Lower lobe of right lung (tissue), 2 donors: Measurements from ENCODE around the gene GFPT2. TPM values are rescaled to one million over a fixed set of nuclear protein-coding genes. Genes with fewer than 3 reads are reported as not detected.

ENCODE experiments used
- ATAC-seq, 2 donors: fragments of 200-7000 bp; cut with Tn5 transposase; one replicate each; pipeline ENCODE4 v1.9.1; 2020 to 2022; ENCODE audit warnings: mild to moderate bottlenecking in 2 of 2, moderate library complexity in 2 of 2
- DNase-seq: peaks from one replicate; pipeline ENCODE4 v3.0.0-alpha.2; 2020
- H3K27ac ChIP-seq: fragments of 200-600 bp; one replicate; pipeline ENCODE4 v1.8.0; 2022
- H3K27me3 ChIP-seq: fragments of 200-600 bp; one replicate; pipeline ENCODE4 v1.8.0; 2022; ENCODE audit warnings: low read depth
- H3K36me3 ChIP-seq: fragments of 200-600 bp; one replicate; pipeline ENCODE4 v1.8.0; 2022; ENCODE audit warnings: mild to moderate bottlenecking
- H3K4me1 ChIP-seq: fragments of 200-600 bp; one replicate; pipeline ENCODE4 v1.8.0; 2022
- H3K4me3 ChIP-seq: fragments of 200-600 bp; one replicate; pipeline ENCODE4 v1.8.0; 2022; ENCODE audit warnings: mild to moderate bottlenecking
- H3K9me3 ChIP-seq: fragments of 200-600 bp; one replicate; pipeline ENCODE4 v1.8.0; 2022
- intact Hi-C: fragments of 100-400 bp; cut with DNase I; formaldehyde crosslinking; loops from one replicate; pipeline ENCODE4 v1.11.0; 2022
- total RNA-seq: library from RNA; stranded (reverse); fragmentation: NEBNext Ultra II Directional; extraction: Animal tissue kit (Norgen Biotek cat#: 25700); gene quantifications from one replicate; pipeline ENCODE4 v1.2.1, GENCODE V29; 2021
- TF ChIP-seq, protein P1 (sequence below): fragments of 200-600 bp; IDR thresholded peaks from one replicate; pipeline ENCODE4 v1.8.0; 2022; ENCODE audit warnings: antibody characterized with exemption, mild to moderate bottlenecking
- donor health status: DM: no; HTN: yes; CAD: no; lungs with severe emphysema.

The GFPT2 gene
- total RNA-seq, 1 donor from 2014 or later, result 13.4 TPM

DNA sequence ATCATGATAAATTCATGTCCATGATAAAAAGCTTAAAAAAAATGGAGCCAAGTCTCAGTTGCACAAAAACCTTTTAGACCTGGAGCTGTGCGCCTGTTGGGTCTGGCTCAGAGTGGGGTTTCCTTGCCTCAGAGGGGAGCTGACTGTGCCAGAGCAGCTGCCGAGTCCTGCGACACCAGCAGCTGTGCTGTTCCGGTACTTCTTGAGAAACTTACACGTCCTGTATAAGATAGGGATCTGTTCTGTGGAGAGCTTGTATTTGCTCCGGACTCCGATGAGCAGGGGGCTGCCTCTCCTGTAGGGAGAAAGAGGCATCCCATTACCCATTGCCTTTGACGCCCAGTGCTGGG, 28.6 kb downstream of the GFPT2 start:
- ATAC-seq, result no peak
- Histone ChIP-seq H3K9me3 (no peaks in the 10 kb centered on the region), H3K36me3 (peaks cover 18% of the 10 kb centered on the region), H3K4me3 (no peak overlapping the region), H3K27me3 (no peaks in the 10 kb centered on the region), H3K4me1 (no peaks in the 10 kb centered on the region), H3K27ac (no peak overlapping the region)
- TF ChIP-seq, protein P1, sequence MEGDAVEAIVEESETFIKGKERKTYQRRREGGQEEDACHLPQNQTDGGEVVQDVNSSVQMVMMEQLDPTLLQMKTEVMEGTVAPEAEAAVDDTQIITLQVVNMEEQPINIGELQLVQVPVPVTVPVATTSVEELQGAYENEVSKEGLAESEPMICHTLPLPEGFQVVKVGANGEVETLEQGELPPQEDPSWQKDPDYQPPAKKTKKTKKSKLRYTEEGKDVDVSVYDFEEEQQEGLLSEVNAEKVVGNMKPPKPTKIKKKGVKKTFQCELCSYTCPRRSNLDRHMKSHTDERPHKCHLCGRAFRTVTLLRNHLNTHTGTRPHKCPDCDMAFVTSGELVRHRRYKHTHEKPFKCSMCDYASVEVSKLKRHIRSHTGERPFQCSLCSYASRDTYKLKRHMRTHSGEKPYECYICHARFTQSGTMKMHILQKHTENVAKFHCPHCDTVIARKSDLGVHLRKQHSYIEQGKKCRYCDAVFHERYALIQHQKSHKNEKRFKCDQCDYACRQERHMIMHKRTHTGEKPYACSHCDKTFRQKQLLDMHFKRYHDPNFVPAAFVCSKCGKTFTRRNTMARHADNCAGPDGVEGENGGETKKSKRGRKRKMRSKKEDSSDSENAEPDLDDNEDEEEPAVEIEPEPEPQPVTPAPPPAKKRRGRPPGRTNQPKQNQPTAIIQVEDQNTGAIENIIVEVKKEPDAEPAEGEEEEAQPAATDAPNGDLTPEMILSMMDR, result no peak
- DNase-seq, result no peak
- intact Hi-C loops, result no loop called here

DNA sequence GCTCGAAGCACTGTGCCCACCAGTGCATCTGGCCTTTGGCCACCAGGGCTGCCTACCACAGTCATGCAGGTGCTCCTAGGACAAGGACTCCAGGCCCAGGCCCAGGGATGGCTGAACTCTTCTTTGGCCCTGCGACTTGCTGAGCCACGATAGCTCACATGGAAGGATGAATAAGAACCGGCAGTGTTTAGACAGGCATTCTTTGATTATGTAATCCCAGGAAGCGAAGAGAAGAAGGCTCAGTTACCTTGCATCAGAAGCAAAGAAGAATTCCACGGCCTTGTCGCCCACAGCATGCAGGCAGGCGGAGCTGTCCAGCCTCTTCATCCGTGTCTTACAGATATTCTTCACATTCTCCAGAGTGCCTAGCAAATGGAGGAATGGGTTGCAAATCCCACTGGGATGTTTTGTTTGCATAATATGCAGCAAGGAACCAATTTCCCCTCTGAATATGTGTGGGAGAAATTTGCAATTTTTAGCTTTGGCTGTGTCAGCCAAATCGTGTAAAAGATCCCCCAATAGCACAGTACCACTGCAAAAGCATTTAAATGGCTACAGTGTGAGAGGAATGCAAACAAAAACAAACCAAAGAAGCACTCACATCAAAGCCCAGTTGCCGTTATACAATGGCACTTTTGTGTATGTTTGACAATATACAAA, 29.1 kb downstream of the GFPT2 start:
- intact Hi-C loops, result no loop called here
- ATAC-seq, result no peak
- DNase-seq, result no peak
- Histone ChIP-seq H3K9me3 (no peaks in the 10 kb centered on the region), H3K27me3 (no peaks in the 10 kb centered on the region), H3K4me1 (no peaks in the 10 kb centered on the region), H3K4me3 (no peak overlapping the region), H3K27ac (no peak overlapping the region), H3K36me3 (peaks cover 17% of the 10 kb centered on the region)
- TF ChIP-seq, protein P1, result no peak

DNA sequence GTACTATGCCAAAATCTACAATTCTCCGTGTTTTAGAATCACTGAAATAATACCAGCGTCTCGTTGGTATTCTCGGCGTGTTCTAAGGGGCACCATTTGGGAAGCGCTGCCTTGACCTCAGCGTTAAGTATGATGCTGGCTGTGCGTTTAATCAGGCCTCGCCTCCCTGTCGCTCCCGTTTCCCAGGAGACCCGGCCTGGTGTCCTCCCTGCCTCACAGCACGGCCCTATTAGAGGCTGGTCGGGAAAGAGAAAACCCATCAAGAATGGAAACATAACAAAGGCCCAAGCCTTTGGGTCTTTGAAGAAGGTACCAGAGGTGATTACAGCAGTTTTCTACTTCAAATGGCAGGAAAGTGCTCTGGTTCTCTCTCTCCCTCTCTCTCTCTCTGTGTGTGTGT, 30.0 kb downstream of the GFPT2 start:
- DNase-seq (no peak), ATAC-seq (no peak)
- Histone ChIP-seq H3K4me1 (no peaks in the 10 kb centered on the region), H3K4me3 (no peak overlapping the region), H3K9me3 (no peaks in the 10 kb centered on the region), H3K27ac (no peak overlapping the region), H3K27me3 (no peaks in the 10 kb centered on the region), H3K36me3 (peaks cover 17% of the 10 kb centered on the region)
- intact Hi-C loops, result no loop called here
- TF ChIP-seq, protein P1, result no peak

DNA sequence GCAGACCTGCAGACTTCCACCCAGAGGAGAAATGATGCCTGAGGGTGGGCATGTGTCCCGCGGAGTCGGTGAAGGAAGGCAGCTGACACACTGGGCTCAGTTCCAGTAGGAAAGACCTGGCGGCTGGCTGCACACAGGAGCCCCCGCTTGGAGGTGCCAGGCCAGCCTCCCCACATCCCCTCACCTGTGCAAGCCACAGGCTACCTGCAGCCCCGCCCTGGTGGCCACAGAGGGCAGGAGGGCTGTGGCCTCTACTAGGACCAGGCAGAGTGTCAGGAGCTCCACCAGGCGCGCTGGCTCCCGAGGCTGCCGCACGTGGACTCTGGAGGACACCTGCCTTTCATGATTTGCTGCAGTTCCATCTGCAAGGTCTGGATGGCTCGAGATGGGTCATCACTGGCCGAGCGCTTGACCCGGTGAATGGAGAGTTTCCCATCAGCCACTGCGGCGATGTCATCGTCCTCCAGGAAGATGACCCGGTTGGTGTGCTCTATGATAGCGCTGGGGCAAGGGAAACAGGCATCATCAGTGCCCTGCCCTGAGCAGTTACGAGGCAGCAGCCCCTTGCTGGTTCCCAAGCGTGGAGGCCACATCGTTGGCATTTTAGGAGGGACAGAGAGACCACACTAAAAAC, 34.6 kb downstream of the GFPT2 start:
- intact Hi-C loops, result no loop called here
- DNase-seq (no peak), ATAC-seq (no peak)
- Histone ChIP-seq H3K27me3 (no peaks in the 10 kb centered on the region), H3K27ac (no peak overlapping the region), H3K4me3 (no peak overlapping the region), H3K9me3 (no peaks in the 10 kb centered on the region), H3K4me1 (no peaks in the 10 kb centered on the region), H3K36me3 (peaks cover 21% of the 10 kb centered on the region)
- TF ChIP-seq, protein P1, result no peak

DNA sequence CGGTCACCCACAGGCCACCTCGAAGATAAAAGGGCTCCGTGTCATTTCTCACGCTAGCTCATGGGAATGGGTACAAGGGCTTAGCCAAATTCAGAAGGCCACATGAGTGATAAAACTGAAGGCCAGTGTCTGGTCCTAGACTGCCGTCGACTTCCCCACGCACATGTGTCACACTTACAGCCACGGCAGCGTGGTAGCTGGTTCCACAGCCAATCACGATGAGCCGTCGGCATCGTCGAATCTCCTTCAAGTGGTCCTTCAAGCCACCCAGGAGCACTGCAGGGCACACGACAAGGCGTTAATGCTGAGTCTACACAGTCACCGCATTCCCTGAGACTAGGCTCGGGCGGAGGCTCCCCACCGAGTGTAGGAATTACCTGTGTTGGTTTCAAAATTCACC, 36.5 kb downstream of the GFPT2 start:
- Histone ChIP-seq H3K4me3 (no peak overlapping the region), H3K4me1 (no peaks in the 10 kb centered on the region), H3K9me3 (no peaks in the 10 kb centered on the region), H3K27ac (no peak overlapping the region), H3K27me3 (no peaks in the 10 kb centered on the region), H3K36me3 (peaks cover 16% of the 10 kb centered on the region)
- ATAC-seq, result no peak
- intact Hi-C loops, result no loop called here
- TF ChIP-seq, protein P1, result no peak
- no peak for DNase-seq
